HepG2 (cell line): ENCODE measurements around the gene PLIN4. TPM values are rescaled to one million over a fixed set of nuclear protein-coding genes. Genes with fewer than 3 reads are reported as not detected.
A peak's percentile ranks its signal among the peaks of the same experiment; 100 is the strongest.

Experiments
- BCL6 ChIP-seq: IDR thresholded peaks from 2 replicates; pipeline ENCODE4 v1.6.1; 2016; ENCODE audit warnings: missing genetic modification reagents, missing compliant biosample characterization
- DPF2 ChIP-seq: sonication (generic); formaldehyde crosslinking; IDR thresholded peaks from 2 replicates; pipeline ENCODE4 v1.4.0; 2020; ENCODE audit warnings: mild to moderate bottlenecking, low read depth, missing genetic modification reagents, borderline replicate concordance
- DRAP1 ChIP-seq: IDR thresholded peaks from 2 replicates; pipeline ENCODE4 v1.6.1; 2016; ENCODE audit warnings: missing genetic modification reagents, missing compliant biosample characterization
- KLF6 ChIP-seq: IDR thresholded peaks from 2 replicates; pipeline ENCODE4 v1.8.0; 2016; ENCODE audit warnings: missing biosample characterization, missing genetic modification reagents
- MAZ ChIP-seq, 2 experiments: sonication (generic) in 1 of 2; formaldehyde crosslinking in 1 of 2; IDR thresholded peaks; 2 replicates each; pipeline versions ENCODE4 v1.5.0 to v1.6.1; 2012 to 2020; ENCODE audit warnings: low read depth in 2 of 2, mild to moderate bottlenecking in 2 of 2, borderline replicate concordance in 1 of 2, improper control_type of control experiment in 1 of 2, low read length in 1 of 2, missing genetic modification reagents in 1 of 2, moderate library complexity in 1 of 2
- NKX3-1 ChIP-seq: sonication (generic); formaldehyde crosslinking; IDR thresholded peaks from 2 replicates; pipeline ENCODE4 v1.5.0; 2020; ENCODE audit warnings: missing genetic modification reagents
- PATZ1 ChIP-seq: sonication (generic); formaldehyde crosslinking; IDR thresholded peaks from 2 replicates; pipeline ENCODE4 v1.4.0; 2020; ENCODE audit warnings: missing genetic modification reagents
- PLRG1 ChIP-seq: fragments of 450-650 bp; conservative IDR thresholded peaks from 2 replicates; pipeline ENCODE4 v1.6.1; 2016
- POLR2G ChIP-seq: fragments of 200-400 bp; formaldehyde crosslinking; IDR thresholded peaks from 2 replicates; pipeline ENCODE4 v1.6.1; 2018; ENCODE audit warnings: mild to moderate bottlenecking, low read depth, low read length, moderate library complexity
- RAD21 ChIP-seq: fragments of 450-650 bp; formaldehyde crosslinking; IDR thresholded peaks from 2 replicates; pipeline ENCODE4 v1.5.0; 2020; ENCODE audit warnings: mild to moderate bottlenecking
- SMAD1 ChIP-seq: sonication (generic); formaldehyde crosslinking; IDR thresholded peaks from 2 replicates; pipeline ENCODE4 v1.4.0; 2020; ENCODE audit warnings: missing genetic modification reagents, low read depth, mild to moderate bottlenecking, borderline replicate concordance
- SNAPC2 ChIP-seq: sonication (generic); formaldehyde crosslinking; IDR thresholded peaks from 2 replicates; pipeline ENCODE4 v1.8.1; 2022; ENCODE audit warnings: mild to moderate bottlenecking, missing genetic modification reagents
- TFE3 ChIP-seq: IDR thresholded peaks from 2 replicates; pipeline ENCODE4 v1.6.1; 2016
- YEATS4 ChIP-seq: sonication (generic); formaldehyde crosslinking; IDR thresholded peaks from 2 replicates; pipeline ENCODE4 v1.4.0; 2020; ENCODE audit warnings: missing genetic modification reagents, borderline replicate concordance
- ZNF274 ChIP-seq: sonication (generic); formaldehyde crosslinking; IDR thresholded peaks from 2 replicates; pipeline ENCODE4 v1.5.1; 2020; ENCODE audit warnings: mild to moderate bottlenecking, missing genetic modification reagents
- ZNF343 ChIP-seq: sonication (generic); formaldehyde crosslinking; IDR thresholded peaks from 2 replicates; pipeline ENCODE4 v1.4.0; 2020; ENCODE audit warnings: mild to moderate bottlenecking, missing genetic modification reagents
- ZNF572 ChIP-seq: sonication (generic); formaldehyde crosslinking; IDR thresholded peaks from 2 replicates; pipeline ENCODE4 v1.5.1; 2020; ENCODE audit warnings: mild to moderate bottlenecking, missing genetic modification reagents
- ZNF639 ChIP-seq: conservative IDR thresholded peaks from 2 replicates; pipeline ENCODE4 v1.6.1; 2018; ENCODE audit warnings: missing genetic modification reagents
- ZNF749 ChIP-seq: sonication (generic); formaldehyde crosslinking; IDR thresholded peaks from 2 replicates; pipeline ENCODE4 v1.8.0; 2022; ENCODE audit warnings: mild to moderate bottlenecking, missing genetic modification reagents, moderate library complexity, borderline replicate concordance
- ZNF839 ChIP-seq: sonication (generic); formaldehyde crosslinking; IDR thresholded peaks from 2 replicates; pipeline ENCODE4 v1.4.0; 2020; ENCODE audit warnings: missing genetic modification reagents, mild to moderate bottlenecking, borderline replicate concordance
- ZNF878 ChIP-seq: sonication (generic); formaldehyde crosslinking; IDR thresholded peaks from 2 replicates; pipeline ENCODE4 v1.8.1; 2023; ENCODE audit warnings: mild to moderate bottlenecking, missing genetic modification reagents, moderate library complexity
- polyA plus RNA-seq, 8 experiments: library from polyadenylated mRNA; depleted of rRNA in 3 of 8; stranded (reverse) in 7 of 8; unstranded in 1 of 8; fragments of >200 nt; fragmentation: Illumina TruSeq in 4 of 8; extraction: Trizol in 4 of 8; gene quantifications; 2 replicates each; pipeline versions ENCODE4 v1.2.1 to v1.2.3, GENCODE V29; 2011 to 2016; ENCODE audit warnings: low read depth in 4 of 8, missing spikeins in 1 of 8, mixed read lengths in 1 of 8; ENCODE audit not compliant: insufficient read depth in 1 of 8
- total RNA-seq, 5 experiments: library from RNA; depleted of rRNA; stranded (reverse); fragments of >200 nt; fragmentation: Illumina TruSeq; extraction: Trizol; gene quantifications; 2 replicates each; pipeline ENCODE4 v1.2.3, GENCODE V29; 2016; ENCODE audit warnings: low read depth in 1 of 5
- TF ChIP-seq, protein P1 (sequence below): sonication (generic); formaldehyde crosslinking; conservative IDR thresholded peaks from 2 replicates; pipeline ENCODE4 v1.8.1; 2023; ENCODE audit warnings: missing genetic modification reagents

Gene PLIN4
- total and polyA plus RNA-seq, 2 of the 13 experiments (the other 11 are each of a cell fraction or from before 2014, with no cell fraction given): 1.1 to 1.3 TPM

DNA sequence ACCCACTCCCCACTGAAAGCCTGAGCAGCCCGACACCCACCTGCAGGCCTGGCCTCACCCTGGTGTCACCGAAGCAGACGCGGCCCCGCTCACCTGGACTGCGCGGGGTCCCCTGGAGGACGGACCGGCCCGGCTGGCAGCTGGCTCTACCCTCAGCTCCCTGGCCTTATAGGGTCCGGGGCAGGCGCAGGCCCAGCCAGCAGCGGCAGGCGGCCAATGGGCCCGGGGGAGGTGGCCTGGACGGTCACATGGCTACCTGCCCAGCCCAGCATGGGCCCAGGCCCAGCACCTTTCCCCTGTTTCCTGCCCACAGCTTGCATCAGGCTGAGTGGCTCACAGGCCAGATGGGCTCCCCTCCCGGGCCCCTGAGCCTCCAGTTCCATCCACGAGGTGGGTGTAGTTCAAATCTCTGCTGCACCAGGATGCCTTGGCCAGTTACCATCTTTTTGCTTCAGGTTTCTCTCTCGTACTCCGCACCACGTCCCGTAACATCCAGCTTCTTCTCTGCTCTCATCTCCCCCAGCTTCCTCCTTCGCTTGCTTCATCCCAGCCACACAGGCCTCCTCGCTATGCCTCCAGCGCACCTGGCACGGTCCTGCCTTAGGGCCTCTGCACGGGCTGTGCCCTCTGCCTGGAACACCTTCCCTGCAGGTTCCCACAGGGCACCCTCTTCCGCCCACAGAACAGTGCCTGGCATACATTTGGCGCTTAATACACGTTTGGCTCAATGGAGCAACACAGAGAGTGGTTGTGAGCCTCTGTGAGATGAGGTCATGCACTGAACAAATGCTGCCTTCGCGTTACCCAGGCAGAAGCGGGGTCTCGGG lies at the start of gene PLIN4 (continued):
- TF ChIP-seq, protein P1, sequence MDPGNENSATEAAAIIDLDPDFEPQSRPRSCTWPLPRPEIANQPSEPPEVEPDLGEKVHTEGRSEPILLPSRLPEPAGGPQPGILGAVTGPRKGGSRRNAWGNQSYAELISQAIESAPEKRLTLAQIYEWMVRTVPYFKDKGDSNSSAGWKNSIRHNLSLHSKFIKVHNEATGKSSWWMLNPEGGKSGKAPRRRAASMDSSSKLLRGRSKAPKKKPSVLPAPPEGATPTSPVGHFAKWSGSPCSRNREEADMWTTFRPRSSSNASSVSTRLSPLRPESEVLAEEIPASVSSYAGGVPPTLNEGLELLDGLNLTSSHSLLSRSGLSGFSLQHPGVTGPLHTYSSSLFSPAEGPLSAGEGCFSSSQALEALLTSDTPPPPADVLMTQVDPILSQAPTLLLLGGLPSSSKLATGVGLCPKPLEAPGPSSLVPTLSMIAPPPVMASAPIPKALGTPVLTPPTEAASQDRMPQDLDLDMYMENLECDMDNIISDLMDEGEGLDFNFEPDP (CRISPR knock-in tag): no peak
- TF ChIP-seq RAD21: 0 out of 2 replicates have a peak, but pooled peaks have one; percentile 23
- TF ChIP-seq SNAPC2 (CRISPR knock-in tag): 0 out of 2 replicates have a peak, but pooled peaks have one; percentile 31
- TF ChIP-seq KLF6 (CRISPR knock-in tag): 0 out of 2 replicates have a peak, but pooled peaks have one; percentile 65
- 0 out of 2 replicates have a peak, but pooled peaks have one; percentile 29 for TF ChIP-seq ZNF749 (CRISPR knock-in tag)
- TF ChIP-seq BCL6 (CRISPR knock-in tag): 0 out of 2 replicates have a peak, but pooled peaks have one; percentile 7
- 0 out of 2 replicates have a peak, but pooled peaks have one; percentile 33 for TF ChIP-seq ZNF839 (CRISPR knock-in tag)
- 0 out of 2 replicates have a peak, but pooled peaks have one; percentile 34 for TF ChIP-seq ZNF572 (CRISPR knock-in tag)
- TF ChIP-seq ZNF343: no peak
- peak; percentile 31; the same call in 1 of the 2 replicates for TF ChIP-seq PATZ1 (CRISPR knock-in tag)
- 0 out of 2 replicates have a peak, but pooled peaks have one; percentile 50 for TF ChIP-seq ZNF878 (CRISPR knock-in tag)
- TF ChIP-seq SMAD1 (CRISPR knock-in tag): peak; percentile 64; the same call in 1 of the 2 replicates
- TF ChIP-seq DRAP1: peak; percentile 82
- no peak for TF ChIP-seq DPF2 (CRISPR knock-in tag)
- TF ChIP-seq PLRG1: no peak
- TF ChIP-seq TFE3 (CRISPR knock-in tag): peak; percentile 74
- peak; percentile 62 for TF ChIP-seq POLR2G
- no peak for TF ChIP-seq MAZ (IDR thresholded peaks at IDR 0.05; ENCODE audit: borderline replicate concordance, low read depth, low read length)
- peak; percentile 41; the same call in 1 of the 2 replicates for TF ChIP-seq MAZ (CRISPR knock-in tag; IDR thresholded peaks at IDR 0.05; ENCODE audit: low read depth)
- TF ChIP-seq NKX3-1: no peak
- peak; percentile 63; the same call in 1 of the 2 replicates for TF ChIP-seq ZNF639
- TF ChIP-seq YEATS4 (CRISPR knock-in tag): 0 out of 2 replicates have a peak, but pooled peaks have one; percentile 26
- TF ChIP-seq ZNF274 (CRISPR knock-in tag): 0 out of 2 replicates have a peak, but pooled peaks have one; percentile 4
